Measurements from ENCODE around the gene PLOD3. TPM values are rescaled to one million over a fixed set of nuclear protein-coding genes. Genes with fewer than 3 reads are reported as not detected.

The PLOD3 gene
- total and polyA plus RNA-seq, 2 donors (not counting 3 experiments of a cell fraction or from before 2014, with no cell fraction given) = 143 to 170 TPM

GRCh38 chr7:101189109-101189508 is 28.3 kb downstream of the PLOD3 start:
- dilution Hi-C loops (cut with MboI; ENCODE audit: extremely low pct_ligation_motif_present, low sequenced_read_pairs) = no loop called here
- DNase-seq (ENCODE audit: low read depth, low spot score) (no peak), FAIRE-seq (no peak)
- H3K9me3 ChIP-seq (replicated peaks; ENCODE audit: control insufficient read depth, insufficient read depth, low read length) = no peaks in the 10 kb centered on the region
- H3K4me3 ChIP-seq (replicated peaks in 1 of 3; ENCODE audit: insufficient read depth in 1 of 3, low read depth in 1 of 3, low read length in 3 of 3) = no peak overlapping the region
- H2AFZ ChIP-seq (ENCODE audit: low read depth, low read length) = no peak overlapping the region
- no TSS peak for BruUV-seq (replicated peaks)
- H3K79me2 ChIP-seq (ENCODE audit: control insufficient read depth, insufficient read depth, low read length) = no peaks in the 10 kb centered on the region
- intact Hi-C loops (cut with micrococcal nuclease) = no loop called here
- ChIA-PET CTCF (no interaction called here), POLR2A (no interaction called here)
- H3K36me3 ChIP-seq (ENCODE audit: control insufficient read depth in 2 of 2, extremely low read depth in 1 of 2, insufficient read depth in 2 of 2, low read length in 2 of 2) = no peaks in the 10 kb centered on the region
- no peaks in the 10 kb centered on the region for H3K27me3 ChIP-seq (ENCODE audit: control insufficient read depth in 2 of 2, insufficient read depth in 2 of 2, low read length in 2 of 2)
- no peaks in the 10 kb centered on the region for H3K4me1 ChIP-seq (ENCODE audit: control insufficient read depth, extremely low read depth, insufficient read depth, low read length)
- no peaks in the 10 kb centered on the region for H4K20me1 ChIP-seq (replicated peaks; ENCODE audit: control insufficient read depth, extremely low read depth, insufficient read depth, low read length)
- no peak overlapping the region for H3K27ac ChIP-seq (ENCODE audit: insufficient read depth, low read depth, low read length)
- TF ChIP-seq FOS (IDR thresholded peaks at IDR 0.05; ENCODE audit: borderline replicate concordance, insufficient read depth, low read length) (no peak), MYC (IDR thresholded peaks at IDR 0.05; ENCODE audit: low read depth, low read length) (no peak), CTCF (IDR thresholded peaks at IDR 0.05; ENCODE audit: extremely low read depth in 1 of 2, insufficient read depth in 1 of 2, low read depth in 1 of 2, low read length in 2 of 2) (no peak), MAX (IDR thresholded peaks at IDR 0.05; ENCODE audit: insufficient read depth, insufficient read length) (no peak), EZH2 (IDR thresholded peaks at IDR 0.05; ENCODE audit: borderline replicate concordance, low read depth, low read length, severe bottlenecking) (no peak), JUN (IDR thresholded peaks at IDR 0.05; ENCODE audit: borderline replicate concordance, insufficient read depth, insufficient read length, low read depth) (no peak), GATA2 (IDR thresholded peaks at IDR 0.05; ENCODE audit: insufficient read depth, insufficient read length, low read depth, low read length) (no peak), POLR2A (IDR thresholded peaks at IDR 0.05; ENCODE audit: low read depth, low read length) (no peak)
- H3K9me1 ChIP-seq (replicated peaks; ENCODE audit: control insufficient read depth, extremely low read depth, insufficient read depth, low read length) = no peaks in the 10 kb centered on the region
- no peak overlapping the region for H3K9ac ChIP-seq (replicated peaks; ENCODE audit: extremely low read depth, insufficient read depth, low read length)
- H3K4me2 ChIP-seq (ENCODE audit: insufficient read depth, low read length) = no peak overlapping the region
